Hepatic stellate cell (primary cell): ENCODE measurements around the gene SPATA13.
A peak's percentile ranks its signal among the peaks of the same experiment; 100 is the strongest.

Source experiments
- DNase-seq: peaks from one replicate; pipeline ENCODE4 v3.0.0; 2011; ENCODE audit warnings: low spot score

Gene SPATA13

DNA sequence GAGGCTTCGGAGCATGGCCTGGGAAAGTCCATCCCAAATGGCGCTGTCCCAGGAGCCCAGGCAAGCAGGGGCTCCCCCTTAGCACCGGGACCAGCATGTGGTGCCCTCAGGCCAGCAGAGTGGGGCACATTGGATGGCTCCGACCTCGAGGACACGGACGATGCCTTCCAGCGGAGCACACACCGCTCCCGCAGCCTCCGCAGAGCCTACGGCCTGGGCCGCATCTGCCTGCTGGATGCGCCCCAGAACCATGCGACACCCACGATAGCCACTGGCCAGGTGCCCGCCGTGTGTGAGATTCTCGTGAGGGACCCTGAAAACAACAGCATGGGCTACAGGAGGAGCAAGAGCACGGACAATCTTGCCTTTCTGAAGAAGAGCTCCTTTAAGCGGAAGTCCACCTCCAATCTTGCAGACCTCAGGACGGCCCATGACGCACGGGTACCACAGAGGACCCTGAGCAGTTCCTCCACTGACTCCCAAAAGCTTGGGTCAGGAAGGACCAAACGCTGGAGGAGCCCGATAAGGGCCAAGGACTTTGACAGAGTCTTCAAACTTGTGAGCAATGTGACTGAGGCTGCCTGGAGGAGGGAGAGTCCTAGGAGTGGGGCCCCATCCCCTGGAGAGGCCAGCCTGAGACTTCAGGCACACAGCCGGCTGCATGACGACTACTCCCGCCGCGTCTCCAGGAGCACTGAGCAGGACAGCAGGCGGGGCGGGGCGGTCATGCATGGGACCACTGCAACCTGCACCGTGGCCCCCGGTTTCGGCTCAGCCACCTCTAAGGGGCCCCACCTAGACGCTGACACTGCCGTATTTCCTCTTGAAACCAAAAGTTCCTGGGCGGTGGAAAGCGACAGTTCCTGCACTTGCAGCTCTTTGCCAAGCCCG lies 63.1 kb downstream of the SPATA13 start:
- no peak for DNase-seq

- DNase-seq, result no peak
These were observed 63.7 kb downstream of the SPATA13 start for GRCh38 chr13:24224232-24224680.

GRCh38 chr13:24225062-24225461 lies 64.5 kb downstream of the SPATA13 start:
- no peak for DNase-seq

DNA sequence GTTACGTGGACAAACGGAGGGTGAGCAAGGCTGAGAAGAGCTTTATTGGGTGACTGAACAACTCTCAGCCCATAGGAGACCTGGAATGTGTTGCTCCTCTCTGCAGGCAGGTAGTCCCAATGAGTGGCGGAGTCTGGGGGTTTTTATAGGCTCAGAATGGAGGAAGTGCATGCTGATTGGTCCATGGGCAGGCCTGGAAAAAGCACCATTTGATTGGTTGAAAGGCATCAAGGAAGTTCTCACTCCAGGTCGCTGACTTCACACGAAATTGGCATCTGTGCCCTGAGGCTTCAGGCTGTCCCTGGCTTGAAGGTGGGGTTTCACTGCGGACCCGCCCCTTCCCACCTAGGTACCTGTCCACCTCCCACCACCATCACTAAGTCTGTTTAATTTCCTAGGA lies 65.4 kb downstream of the SPATA13 start:
- no peak for DNase-seq

- DNase-seq, result no peak
These were observed 66.2 kb downstream of the SPATA13 start for GRCh38 chr13:24226762-24227161.

GRCh38 chr13:24228852-24229458 lies 68.4 kb downstream of the SPATA13 start:
- DNase-seq, result peak; percentile 51

- DNase-seq, result no peak
These were observed 70.0 kb downstream of the SPATA13 start for GRCh38 chr13:24230428-24231072.

- DNase-seq, result no peak
These were observed 70.9 kb downstream of the SPATA13 start for GRCh38 chr13:24231377-24231776.

- no peak for DNase-seq
These were observed 71.5 kb downstream of the SPATA13 start for GRCh38 chr13:24232037-24232436.

DNA sequence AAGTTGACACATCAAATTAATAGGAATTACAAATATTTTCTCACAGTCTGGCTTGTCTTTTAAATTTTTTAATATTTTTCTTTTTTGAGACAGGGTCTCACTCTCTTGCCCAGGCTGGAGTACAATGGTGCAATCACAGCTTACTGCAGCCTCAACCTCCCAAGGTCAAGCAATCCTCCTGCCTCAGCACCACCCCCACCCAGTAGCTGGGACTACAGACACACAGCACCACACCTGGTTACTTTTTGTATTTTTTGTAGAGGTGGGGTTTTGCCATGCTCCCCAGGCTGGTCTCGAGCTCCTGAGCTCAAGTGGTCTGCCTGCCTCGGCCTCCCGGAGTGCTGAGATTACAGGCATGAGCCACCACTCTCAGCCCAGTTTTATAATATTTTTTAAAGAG lies 72.0 kb downstream of the SPATA13 start:
- DNase-seq, result no peak

DNA sequence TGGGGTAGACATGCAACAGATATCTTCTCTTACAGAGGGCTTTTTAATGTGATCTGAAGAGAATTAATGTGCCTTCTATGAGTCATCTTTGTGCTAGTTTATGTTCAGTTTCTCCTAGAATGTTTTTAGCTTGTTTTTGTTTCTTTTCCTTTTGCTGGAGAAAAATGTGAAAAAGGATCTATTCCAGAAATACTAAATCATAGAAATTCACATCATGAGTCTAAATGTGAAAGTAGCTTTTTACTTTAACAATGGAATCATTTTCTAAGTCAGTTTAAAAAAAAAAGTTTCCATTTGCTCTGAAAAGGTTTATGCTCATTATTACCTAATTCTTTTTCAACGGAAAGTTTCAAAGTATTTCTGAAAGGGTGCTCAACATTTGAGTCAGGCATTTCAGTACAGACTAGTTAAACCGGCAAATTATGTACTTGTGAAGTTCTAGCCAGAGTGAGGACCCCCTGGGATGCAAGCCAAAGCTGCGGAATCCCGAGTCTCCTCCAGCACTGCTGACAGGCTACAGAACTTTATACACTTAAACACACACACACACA lies 72.9 kb downstream of the SPATA13 start:
- peak; percentile 20 for DNase-seq

DNA sequence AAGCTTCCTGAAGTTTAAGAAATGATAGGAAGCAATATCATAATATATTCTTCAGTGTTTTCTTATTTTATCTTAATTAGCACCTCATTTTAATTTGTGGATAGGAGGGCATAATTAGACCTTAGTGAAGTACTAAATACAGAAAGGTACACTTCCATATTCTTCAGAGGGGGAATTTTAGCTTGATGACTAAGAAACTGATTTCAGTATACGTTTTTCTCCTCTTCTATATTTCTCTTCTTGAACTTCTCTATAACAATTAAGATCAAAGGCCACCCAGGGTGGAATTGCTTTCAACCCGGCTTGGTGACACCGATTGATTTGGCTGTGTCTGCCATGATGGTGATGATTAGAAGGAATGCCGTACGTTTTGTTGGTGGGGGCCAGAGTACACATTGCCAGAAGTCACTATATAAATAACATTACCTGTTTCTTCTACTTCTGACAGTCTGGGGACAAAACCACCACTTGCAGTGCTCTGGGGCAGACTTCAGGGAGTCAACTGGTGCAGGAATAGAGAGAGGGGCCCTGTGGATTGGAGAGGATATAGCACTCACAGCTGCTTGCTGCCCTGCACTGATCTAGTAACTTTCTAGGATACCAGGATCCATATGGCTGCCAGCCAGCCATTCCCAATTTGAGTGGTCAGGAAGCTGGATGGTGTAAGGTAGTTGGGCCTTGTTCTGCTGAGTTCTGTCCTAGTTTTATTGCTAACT lies 73.8 kb downstream of the SPATA13 start:
- DNase-seq, result no peak

GRCh38 chr13:24237356-24237755 lies 76.8 kb downstream of the SPATA13 start:
- no peak for DNase-seq

DNA sequence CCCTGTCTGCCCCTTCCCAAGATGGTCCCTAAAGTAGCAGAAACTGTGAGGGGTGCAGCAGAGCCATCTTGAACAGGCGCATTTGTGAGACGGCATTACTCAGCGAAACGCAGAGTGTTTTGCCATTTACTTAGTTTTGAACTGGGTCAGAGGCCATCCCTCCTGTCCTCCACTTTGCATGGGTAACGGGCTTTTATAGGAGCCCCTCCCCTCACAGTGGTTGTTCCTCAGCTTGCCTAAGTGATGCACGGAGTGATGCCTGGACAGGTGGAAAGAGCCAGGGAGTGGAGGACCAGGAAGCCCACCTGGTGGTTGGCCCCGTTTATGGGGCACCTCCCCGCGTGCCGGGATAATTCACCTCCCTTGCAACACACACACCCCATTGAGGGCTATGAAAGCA lies 80.8 kb downstream of the SPATA13 start:
- DNase-seq, result no peak

- DNase-seq, result no peak
These were observed 81.6 kb downstream of the SPATA13 start for GRCh38 chr13:24242100-24242499.

- DNase-seq, result no peak
These were observed 82.8 kb downstream of the SPATA13 start for GRCh38 chr13:24243302-24243701.

DNA sequence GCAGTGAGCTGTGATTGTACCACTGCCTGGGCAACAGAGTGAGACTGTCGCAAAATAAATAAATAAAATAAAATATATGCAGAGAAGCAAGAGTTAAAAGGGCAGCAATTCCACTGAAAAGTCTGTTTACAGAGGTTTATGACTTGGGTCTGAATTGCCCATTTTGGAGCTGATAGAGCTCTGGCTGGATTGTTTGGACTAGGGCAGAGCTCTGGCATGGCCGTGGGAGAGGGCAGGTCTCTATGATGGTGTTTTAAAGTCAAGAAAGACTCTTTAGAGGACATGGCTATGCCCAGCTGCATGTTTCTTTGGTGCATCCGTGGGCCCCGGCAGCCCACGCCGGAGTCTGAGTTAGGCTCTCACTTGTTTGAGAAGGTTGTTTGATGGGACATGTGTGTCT lies 84.3 kb downstream of the SPATA13 start:
- DNase-seq, result no peak

- no peak for DNase-seq
These were observed 86.5 kb downstream of the SPATA13 start for GRCh38 chr13:24247016-24247415.

DNA sequence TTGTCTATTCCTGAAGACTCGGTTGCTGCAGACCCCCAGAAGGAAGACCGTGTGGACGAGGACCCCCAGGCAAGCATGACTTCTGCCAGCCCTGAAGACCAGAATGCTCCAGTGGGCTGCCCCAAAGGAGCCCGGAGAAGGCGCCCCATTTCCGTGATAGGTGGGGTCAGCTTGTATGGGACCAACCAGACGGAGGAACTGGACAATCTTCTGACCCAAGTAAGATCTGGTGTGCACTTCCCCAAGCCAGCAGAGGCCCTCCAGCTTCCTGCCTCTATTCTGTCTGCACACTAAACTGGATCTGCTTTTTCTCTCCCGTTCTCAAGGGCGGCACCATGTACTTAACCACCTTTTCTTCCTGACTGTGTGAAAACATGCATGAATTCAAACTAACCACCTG lies 89.1 kb downstream of the SPATA13 start:
- DNase-seq, result no peak

GRCh38 chr13:24250376-24251057 lies 90.0 kb downstream of the SPATA13 start:
- no peak for DNase-seq

DNA sequence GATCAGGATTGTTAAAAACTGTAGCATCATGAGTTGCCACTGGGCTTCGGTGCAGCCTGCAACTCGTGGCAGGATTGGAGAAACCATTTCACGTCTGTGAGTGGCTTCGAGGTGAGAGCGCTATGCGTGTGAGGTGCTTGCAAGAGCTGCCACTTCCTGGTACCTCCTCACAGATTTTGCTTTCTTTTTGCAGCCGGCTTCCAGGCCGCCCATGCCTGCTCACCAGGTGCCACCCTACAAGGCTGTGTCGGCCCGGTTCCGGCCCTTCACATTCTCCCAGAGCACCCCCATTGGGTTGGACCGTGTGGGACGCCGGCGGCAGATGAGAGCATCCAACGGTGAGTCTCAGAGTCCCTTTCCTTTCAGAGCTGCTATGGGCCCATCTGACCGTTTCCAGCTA lies 91.0 kb downstream of the SPATA13 start:
- no peak for DNase-seq
